ENCODE results near the gene MROH2A.
"Not testable (repeated sequence)": the region's sequence is repeated elsewhere in the genome, so short reads cannot be mapped to it uniquely, and the experiment has no call there.

- not testable (repeated sequence) for TF ChIP-seq CTCF (IDR thresholded peaks at IDR 0.05; ENCODE audit: low read depth, low read length, poor library complexity, severe bottlenecking); EZH2phosphoT487 (IDR thresholded peaks at IDR 0.05; ENCODE audit: borderline replicate concordance, low read length)
Measured at GRCh38 chr2:233750689-233751088, 27.4 kb upstream of the MROH2A start.

Measured in DOHH2 (cell line).